Fibroblast of pulmonary artery (primary cell): Measurements from ENCODE around the gene DNM1.

ENCODE experiments used
- DNase-seq: peaks from one replicate; pipeline ENCODE4 v3.0.0-alpha.2; 2010; ENCODE audit warnings: low read depth
- H3K4me3 ChIP-seq: replicated peaks from 2 replicates; pipeline ENCODE4 v1.5.1; 2011; ENCODE audit warnings: low read depth, mild to moderate bottlenecking, control low read depth, low read length, moderate library complexity
- TF ChIP-seq, protein P1 (sequence below): IDR thresholded peaks from 2 replicates; pipeline ENCODE4 v1.5.1; 2011; ENCODE audit warnings: mild to moderate bottlenecking, control low read depth, low read length, inconsistent platforms; ENCODE audit errors: missing control alignments

The DNM1 gene

DNA sequence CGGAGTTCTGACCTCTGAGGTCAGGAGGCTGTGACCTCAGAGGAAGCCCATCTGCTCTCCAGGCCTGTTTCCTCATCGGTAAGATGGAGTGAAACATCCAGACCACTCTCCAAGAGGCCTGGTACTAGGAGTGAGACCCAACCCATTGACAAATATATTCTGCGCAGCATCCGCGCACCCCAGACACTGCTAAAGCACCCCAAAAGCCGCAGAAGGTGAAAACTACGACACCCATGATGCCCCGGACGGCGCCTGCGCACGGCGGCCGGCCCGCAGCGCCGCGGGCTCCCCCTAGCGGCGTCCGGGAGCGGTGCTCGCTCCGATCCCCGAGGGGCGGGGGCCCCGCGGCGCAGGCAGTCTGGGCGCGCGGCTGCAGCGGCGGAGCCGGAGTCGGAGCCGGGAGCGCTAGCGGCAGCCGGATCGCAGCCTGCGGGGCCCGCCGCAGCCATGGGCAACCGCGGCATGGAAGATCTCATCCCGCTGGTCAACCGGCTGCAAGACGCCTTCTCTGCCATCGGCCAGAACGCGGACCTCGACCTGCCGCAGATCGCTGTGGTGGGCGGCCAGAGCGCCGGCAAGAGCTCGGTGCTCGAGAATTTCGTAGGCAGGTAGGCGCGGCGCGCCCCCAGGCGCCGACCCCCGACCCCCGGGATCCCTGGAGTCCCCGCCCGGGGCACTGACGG is at the start of gene DNM1:
TSS of gene DNM1 (plus strand) at position 356 of the 683 bp plus-strand sequence. CDS start at position 448, 92 bp downstream.
- TF ChIP-seq, protein P1, sequence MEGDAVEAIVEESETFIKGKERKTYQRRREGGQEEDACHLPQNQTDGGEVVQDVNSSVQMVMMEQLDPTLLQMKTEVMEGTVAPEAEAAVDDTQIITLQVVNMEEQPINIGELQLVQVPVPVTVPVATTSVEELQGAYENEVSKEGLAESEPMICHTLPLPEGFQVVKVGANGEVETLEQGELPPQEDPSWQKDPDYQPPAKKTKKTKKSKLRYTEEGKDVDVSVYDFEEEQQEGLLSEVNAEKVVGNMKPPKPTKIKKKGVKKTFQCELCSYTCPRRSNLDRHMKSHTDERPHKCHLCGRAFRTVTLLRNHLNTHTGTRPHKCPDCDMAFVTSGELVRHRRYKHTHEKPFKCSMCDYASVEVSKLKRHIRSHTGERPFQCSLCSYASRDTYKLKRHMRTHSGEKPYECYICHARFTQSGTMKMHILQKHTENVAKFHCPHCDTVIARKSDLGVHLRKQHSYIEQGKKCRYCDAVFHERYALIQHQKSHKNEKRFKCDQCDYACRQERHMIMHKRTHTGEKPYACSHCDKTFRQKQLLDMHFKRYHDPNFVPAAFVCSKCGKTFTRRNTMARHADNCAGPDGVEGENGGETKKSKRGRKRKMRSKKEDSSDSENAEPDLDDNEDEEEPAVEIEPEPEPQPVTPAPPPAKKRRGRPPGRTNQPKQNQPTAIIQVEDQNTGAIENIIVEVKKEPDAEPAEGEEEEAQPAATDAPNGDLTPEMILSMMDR, result peak; percentile 23
- H3K4me3 ChIP-seq, result peak within 1 kb of the TSS; percentile 64
- peak; percentile 60 for DNase-seq

DNA sequence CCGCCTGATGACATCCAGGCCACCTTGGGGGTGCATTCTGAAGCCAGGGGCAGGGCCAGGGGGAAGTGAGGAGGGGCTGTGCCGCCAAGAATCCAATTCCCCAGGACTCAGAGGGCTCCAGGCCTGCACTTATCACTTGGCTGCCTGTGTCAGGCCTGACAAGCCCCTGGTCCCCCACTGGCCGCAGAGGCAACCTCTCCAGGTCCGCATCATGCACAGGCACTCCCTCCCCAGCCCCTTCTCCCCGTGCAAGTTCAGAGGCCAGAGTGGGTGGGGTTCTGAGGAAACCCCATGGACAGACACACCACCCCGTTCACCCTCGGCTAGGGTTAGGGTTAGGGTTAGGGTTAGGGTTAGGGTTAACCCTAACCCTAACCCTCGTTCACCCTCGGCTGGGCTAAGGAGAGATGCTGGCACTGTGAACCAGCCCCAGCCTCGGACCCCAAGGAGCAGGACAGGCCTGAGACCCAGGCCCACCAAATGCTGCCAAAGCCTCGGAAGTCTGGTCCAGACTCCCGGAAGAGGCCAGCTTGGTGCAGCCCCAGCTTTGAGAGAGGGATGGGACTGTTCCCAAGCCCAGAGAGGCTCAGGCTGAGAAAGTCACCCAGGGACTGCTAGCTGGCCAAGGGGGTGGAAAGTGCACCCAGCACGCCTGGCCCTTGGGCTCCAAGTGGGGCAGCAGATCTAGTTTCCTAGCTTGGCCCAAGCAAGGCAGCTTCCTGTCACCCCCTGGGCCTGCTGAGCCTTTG is 49.1 kb upstream of the DNM1 start:
- DNase-seq, result no peak
- TF ChIP-seq, protein P1, result no peak
- H3K4me3 ChIP-seq, result no peak overlapping the region

DNA sequence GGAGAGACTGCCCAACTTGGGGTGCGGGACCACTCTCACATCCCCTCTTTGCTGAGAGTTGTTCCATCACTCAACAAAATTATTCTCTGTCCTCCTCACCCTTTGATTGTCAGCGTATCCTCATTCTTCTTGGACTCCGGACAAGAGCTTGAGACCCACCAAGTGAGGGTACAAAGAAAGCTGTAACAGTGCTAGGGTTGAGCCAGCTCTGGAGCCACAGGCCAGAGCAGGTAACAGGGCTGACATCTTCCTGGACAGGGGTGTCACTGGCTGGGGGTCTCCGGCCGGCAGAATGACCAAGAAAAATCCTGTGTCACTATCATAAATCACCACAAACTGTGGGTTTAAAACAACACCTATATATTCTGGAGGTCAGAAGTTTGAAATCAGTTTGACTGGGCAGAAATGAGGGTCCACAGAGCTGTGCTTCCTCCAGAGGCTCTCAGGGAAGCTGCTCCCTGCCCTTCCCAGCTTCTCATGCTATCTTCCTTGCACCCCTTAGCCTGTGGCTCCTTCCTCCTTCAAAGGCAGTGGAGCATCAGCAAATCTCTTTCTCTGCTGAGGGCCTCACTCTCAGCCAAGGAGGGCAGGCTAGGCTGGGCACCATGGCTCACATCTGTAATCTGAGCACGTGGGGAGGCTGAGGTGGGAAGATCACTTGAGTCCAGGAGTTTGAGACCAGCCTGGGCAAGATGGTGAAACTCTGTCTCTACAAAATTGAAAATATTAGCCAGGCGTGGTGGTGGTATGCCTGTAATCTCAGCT is 47.3 kb upstream of the DNM1 start:
- H3K4me3 ChIP-seq, result no peak overlapping the region
- TF ChIP-seq, protein P1, result no peak
- no peak for DNase-seq

DNA sequence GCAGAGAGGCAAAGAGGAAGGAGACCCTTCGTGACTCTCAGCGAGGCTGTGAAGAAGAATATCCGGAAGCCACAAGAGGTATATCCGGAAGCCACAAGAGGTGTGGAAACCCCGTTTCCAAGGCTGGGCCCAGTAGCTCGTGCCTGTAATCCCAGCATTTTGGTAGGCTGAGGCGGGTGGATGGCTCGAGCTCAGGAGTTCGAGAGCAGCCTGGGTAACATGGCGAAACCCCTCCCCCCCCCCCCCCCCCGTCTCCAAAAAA is 43.7 kb upstream of the DNM1 start:
- H3K4me3 ChIP-seq, result peak overlapping the region; percentile 51
- TF ChIP-seq, protein P1, result no peak
- no peak for DNase-seq

DNA sequence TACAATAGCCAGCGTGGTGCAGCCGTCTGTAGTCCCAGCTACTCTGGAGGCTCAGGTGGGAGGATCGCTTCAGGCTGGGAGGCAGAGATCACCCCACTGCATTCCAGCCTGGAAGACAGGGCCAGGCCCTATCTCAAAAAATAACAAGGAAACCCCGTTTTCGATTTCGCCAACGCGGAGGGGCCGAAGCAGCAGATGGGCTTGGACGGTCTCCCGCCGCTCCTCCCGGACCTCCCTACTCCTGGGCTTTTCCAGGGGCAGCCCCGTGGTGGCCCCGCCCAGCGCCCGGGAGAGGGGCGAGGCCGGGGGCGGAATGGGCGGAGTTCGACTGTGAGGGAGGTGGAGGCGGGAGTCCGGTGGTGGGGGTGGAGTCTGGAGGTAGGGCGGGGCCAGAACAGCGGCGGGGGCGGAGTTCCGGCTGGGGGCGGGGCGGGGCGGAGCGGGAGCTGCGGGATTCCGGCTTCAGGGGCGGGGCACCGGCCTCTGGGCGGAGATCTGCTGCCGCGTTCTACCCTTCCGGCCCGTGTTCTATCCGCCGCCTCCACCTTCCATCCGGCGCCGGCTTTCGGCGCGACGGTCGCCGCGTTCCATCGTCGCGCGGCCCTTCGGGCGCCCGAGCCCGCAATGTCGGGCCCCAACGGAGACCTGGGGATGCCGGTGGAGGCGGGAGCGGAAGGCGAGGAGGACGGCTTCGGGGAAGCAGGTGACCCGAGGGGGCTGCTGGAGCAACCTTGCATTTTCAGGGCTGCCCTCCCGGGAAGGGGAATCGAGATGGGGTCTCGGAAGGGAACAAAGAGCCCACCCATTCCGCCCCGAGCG is 43.2 kb upstream of the DNM1 start, which contains the start of gene BBLN:
TSS of gene BBLN (plus strand) at position 482 of the 819 bp plus-strand sequence. CDS start at position 625, 143 bp downstream.
- DNase-seq, result peak; percentile 91
- H3K4me3 ChIP-seq, result peak within 1 kb of the TSS; percentile 85
- TF ChIP-seq, protein P1, result no peak

DNA sequence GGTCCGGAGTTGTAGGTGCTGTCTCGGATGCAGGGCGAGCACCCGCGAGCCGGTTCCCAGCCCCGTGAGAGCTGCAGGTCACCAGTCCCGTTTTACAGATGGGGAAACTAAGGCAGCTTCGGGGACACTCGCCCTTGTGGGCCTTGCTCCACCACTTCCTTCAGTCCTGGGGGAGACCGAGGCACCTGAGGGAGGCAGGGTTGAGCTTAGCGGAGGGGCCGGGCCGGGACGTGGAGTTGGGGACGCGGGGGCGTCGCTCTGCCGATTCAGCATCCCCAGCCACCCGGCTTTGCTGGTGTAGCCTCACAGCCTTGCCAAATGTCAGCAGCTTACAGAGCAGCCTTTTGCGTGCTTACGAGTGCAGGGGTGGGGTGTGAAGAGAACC is 42.6 kb upstream of the DNM1 start:
- TF ChIP-seq, protein P1, result no peak
- DNase-seq, result no peak
- peak overlapping the region; percentile 85 for H3K4me3 ChIP-seq
